Prostate gland (tissue), 2 donors: ENCODE measurements around the gene EPHB6. TPM values are rescaled to one million over a fixed set of nuclear protein-coding genes. Genes with fewer than 3 reads are reported as not detected.

Source experiments
- DNase-seq: peaks from one replicate; pipeline ENCODE4 v3.0.0-alpha.2; 2019; ENCODE audit warnings: low spot score
- H3K27ac ChIP-seq, 2 donors: fragments of 200-600 bp; sonication (generic); 2 replicates each; pipeline ENCODE4 v1.5.1; 2017 to 2019
- H3K27me3 ChIP-seq: fragments of 200-600 bp; sonication (generic); replicated peaks from 2 replicates; pipeline ENCODE4 v1.5.1; 2019; ENCODE audit not compliant: insufficient read depth
- H3K36me3 ChIP-seq, 2 donors: fragments of 200-600 bp; sonication (generic); 1 replicate in 1 of 2; 2 replicates in 1 of 2; pipeline versions ENCODE4 v1.5.1 to v1.8.1; 2017 to 2019
- H3K4me1 ChIP-seq: fragments of 200-600 bp; sonication (generic); replicated peaks from 2 replicates; pipeline ENCODE4 v1.5.1; 2019
- H3K4me3 ChIP-seq, 2 donors: fragments of 200-600 bp; sonication (generic); 2 replicates each; pipeline ENCODE4 v1.5.1; 2017 to 2019
- H3K9me3 ChIP-seq: fragments of 200-600 bp; sonication (generic); 2 replicates; pipeline ENCODE4 v1.5.1; 2017
- CTCF ChIP-seq, 4 experiments: fragments of 200-600 bp in 2 of 4; fragments of 450-650 bp in 2 of 4; sonication (generic) in 2 of 4; IDR thresholded peaks; 1 replicate in 3 of 4; 2 replicates in 1 of 4; pipeline ENCODE4 v1.5.1; 2016 to 2019; ENCODE audit warnings: antibody characterized with exemption in 4 of 4, mild to moderate bottlenecking in 2 of 4, moderate library complexity in 2 of 4
- POLR2A ChIP-seq: fragments of 450-650 bp; IDR thresholded peaks from one replicate; pipeline ENCODE4 v1.6.1; 2016; ENCODE audit warnings: antibody characterized with exemption, mild to moderate bottlenecking
- POLR2AphosphoS5 ChIP-seq: sonication (generic); formaldehyde crosslinking; IDR thresholded peaks from one replicate; pipeline ENCODE4 v1.6.1; 2017; ENCODE audit warnings: antibody characterized with exemption
- WGBS: methylation state at CpG from one replicate; pipeline ENCODE4 v1.1.5; 2018; 5-methylcytosine and 5-hydroxymethylcytosine counted together
- intact Hi-C: fragments of 100-400 bp; cut with DNase I; formaldehyde crosslinking; loops from one replicate; pipeline ENCODE4 v1.14.2; 2022
- total RNA-seq, 2 donors: library from RNA; depleted of rRNA; stranded (reverse); fragments of >200 nt; gene quantifications; one replicate each; pipeline ENCODE4 v1.1.0, GENCODE V29; 2016

EPHB6 gene
- total RNA-seq, 2 donors from 2014 or later = 98.1 to 122 TPM

- no peak for DNase-seq
- 90% methylated on average over 11 of the region's 11 CpGs for WGBS
- Histone ChIP-seq H3K9me3 (no peaks in the 10 kb centered on the region), H3K4me3 (no peak overlapping the region), H3K27ac (no peak overlapping the region), H3K4me1 (no peaks in the 10 kb centered on the region), H3K36me3 (no peaks in the 10 kb centered on the region), H3K27me3 (no peaks in the 10 kb centered on the region)
- intact Hi-C loops = no loop called here
- TF ChIP-seq POLR2A (no peak), CTCF (IDR thresholded peaks at IDR 0.05) (no peak), POLR2AphosphoS5 (no peak)
These were observed 14.1 kb downstream of the EPHB6 start for GRCh38 chr7:142868986-142869415.

GRCh38 chr7:142869434-142869833 is 14.6 kb downstream of the EPHB6 start:
- 90% methylated on average over 2 of the region's 2 CpGs for WGBS
- intact Hi-C loops = no loop called here
- DNase-seq = no peak
- TF ChIP-seq CTCF (IDR thresholded peaks at IDR 0.05) (no peak), POLR2A (no peak), POLR2AphosphoS5 (no peak)
- Histone ChIP-seq H3K27me3 (no peaks in the 10 kb centered on the region), H3K27ac (no peak overlapping the region), H3K9me3 (no peaks in the 10 kb centered on the region), H3K4me1 (no peaks in the 10 kb centered on the region), H3K4me3 (no peak overlapping the region), H3K36me3 (no peaks in the 10 kb centered on the region)

- TF ChIP-seq CTCF (IDR thresholded peaks at IDR 0.05) = no peak
- no peak for TF ChIP-seq POLR2A
- no peak for TF ChIP-seq POLR2AphosphoS5
- Histone ChIP-seq H3K27me3 (no peaks in the 10 kb centered on the region), H3K36me3 (no peaks in the 10 kb centered on the region), H3K9me3 (no peaks in the 10 kb centered on the region), H3K4me1 (no peaks in the 10 kb centered on the region), H3K27ac (no peak overlapping the region), H3K4me3 (no peak overlapping the region)
- intact Hi-C loops = no loop called here
- DNase-seq = no peak
- WGBS = 82% methylated on average over 8 of the region's 8 CpGs
These were observed 15.3 kb downstream of the EPHB6 start for GRCh38 chr7:142870147-142870559.

GRCh38 chr7:142870566-142871259 is 15.8 kb downstream of the EPHB6 start:
- 81% methylated on average over 14 of the region's 14 CpGs for WGBS
- Histone ChIP-seq H3K27me3 (no peaks in the 10 kb centered on the region), H3K4me1 (no peaks in the 10 kb centered on the region), H3K9me3 (no peaks in the 10 kb centered on the region), H3K27ac (no peak overlapping the region), H3K4me3 (no peak overlapping the region), H3K36me3 (no peaks in the 10 kb centered on the region)
- intact Hi-C loops = no loop called here
- no peak for TF ChIP-seq POLR2AphosphoS5
- TF ChIP-seq CTCF (IDR thresholded peaks at IDR 0.05) = no peak
- no peak for TF ChIP-seq POLR2A
- no peak for DNase-seq
